ENCODE measurements around the gene GATA2.

The GATA2 gene

DNA sequence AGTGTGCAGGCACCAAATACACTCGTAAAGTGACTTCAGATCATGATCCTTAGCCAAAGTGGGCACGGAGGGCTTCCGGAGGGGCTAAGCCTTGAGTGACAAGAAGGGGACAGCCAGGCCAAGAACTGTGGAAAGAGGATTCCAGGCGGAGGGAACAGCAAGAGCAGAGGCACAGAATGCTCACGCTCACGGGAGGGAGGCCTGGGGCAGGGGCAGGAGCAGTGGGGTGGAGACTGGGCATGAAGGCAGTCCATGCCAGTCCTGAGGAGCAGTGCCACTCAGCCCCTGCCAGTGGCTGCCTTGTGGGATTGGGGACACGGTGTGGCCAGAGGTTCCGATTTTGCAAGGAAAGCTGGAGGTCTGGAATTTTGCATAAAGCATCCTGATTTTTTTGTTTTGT, 62.3 kb downstream of the GATA2 start:
- no peak for DNase-seq

DNA sequence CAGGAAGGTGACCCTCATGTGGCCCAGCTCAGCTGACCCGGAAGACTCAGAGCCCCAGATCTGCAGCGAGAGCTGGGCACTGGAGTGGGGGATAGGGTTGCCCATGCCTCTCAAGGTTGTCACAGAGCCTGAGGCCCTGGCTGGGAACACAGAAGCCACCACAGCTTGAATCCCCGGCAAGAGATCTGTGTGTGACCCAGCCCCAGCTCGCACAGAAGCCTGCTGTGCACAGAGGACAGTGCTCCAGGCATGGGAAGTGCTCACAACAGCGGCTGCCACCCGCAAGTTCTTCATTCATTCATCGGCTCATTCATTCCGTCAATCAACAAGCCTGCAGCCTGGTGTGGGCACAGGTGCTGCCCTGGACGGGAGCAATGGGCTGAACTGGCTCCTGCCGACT, 62.7 kb downstream of the GATA2 start:
- DNase-seq, result no peak

GRCh38 chr3:128429751-128430150, 63.2 kb downstream of the GATA2 start:
- DNase-seq, result no peak

Measured in stimulated activated CD4-positive, alpha-beta T cell treated with anti-CD3 and anti-CD28 coated beads, Interleukin-1b, Interleukin-23, amount 100 ng/mL, for 48 hours (primary cell).